NB4 (cell line): ENCODE data around the gene PCCA.

ENCODE experiments used
- CTCF ChIP-seq: IDR thresholded peaks from one replicate; pipeline ENCODE4 v1.5.1; 2012; ENCODE audit warnings: low read depth, low read length
- MAX ChIP-seq: IDR thresholded peaks from 2 replicates; pipeline ENCODE4 v1.6.1; 2011; ENCODE audit warnings: low read depth, low read length
- POLR2A ChIP-seq: IDR thresholded peaks from 2 replicates; pipeline ENCODE4 v1.6.1; 2011; ENCODE audit warnings: mild to moderate bottlenecking; ENCODE audit not compliant: insufficient read length; ENCODE audit errors: extremely low read depth

DNA sequence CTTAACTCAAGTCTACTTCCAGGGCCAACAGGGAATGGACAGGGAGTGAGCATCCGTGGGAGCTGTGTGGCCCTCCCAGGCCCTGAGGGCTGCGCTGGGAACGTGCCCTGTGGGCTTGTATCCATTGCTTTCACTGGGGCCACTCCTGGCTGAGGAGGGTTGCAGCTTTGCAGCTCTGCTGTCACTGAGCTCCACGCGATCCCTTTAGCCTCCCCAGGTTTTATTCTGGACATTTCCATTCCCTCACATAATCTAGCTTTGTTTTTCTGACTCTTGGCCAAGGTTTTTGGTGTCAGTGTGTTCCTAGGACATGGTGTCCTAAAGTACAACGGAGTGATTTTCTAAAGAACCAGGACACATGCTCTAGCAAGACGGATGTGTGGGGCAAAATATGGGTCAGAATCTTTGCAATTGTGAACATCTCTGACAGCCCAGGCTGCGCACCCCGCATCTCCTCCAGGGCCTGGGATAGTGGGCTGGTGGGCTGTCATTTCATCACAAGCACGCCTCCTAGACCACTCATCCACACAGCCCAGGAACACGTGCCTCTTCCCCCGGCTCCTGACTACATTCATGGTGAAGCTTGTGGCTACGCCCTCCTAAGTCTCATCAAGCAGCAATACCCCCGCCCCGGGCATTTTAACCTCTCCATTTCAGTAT, 471.7 kb downstream of the PCCA start:
- TF ChIP-seq CTCF (no peak), POLR2A (no peak), MAX (no peak)
